Measurements from ENCODE around the gene FAM162A. TPM values are rescaled to one million over a fixed set of nuclear protein-coding genes. Genes with fewer than 3 reads are reported as not detected.

The FAM162A gene
- polyA plus RNA-seq, 3 donors from 2014 or later: 49.0 to 65.6 (median 63.9) TPM

GRCh38 chr3:122392868-122393844 is 9.2 kb downstream of the FAM162A start:
- no peak overlapping the region for H3K4me3 Mint-ChIP-seq
- H3K36me3 Mint-ChIP-seq: peaks cover 0 to 4% (median 0%) of the 10 kb centered on the region in 3 donors
- no peak overlapping the region for H3K27ac Mint-ChIP-seq
- H3K27me3 Mint-ChIP-seq (ENCODE audit: low read depth in 3 of 3): peaks cover 0 to 4% (median 0%) of the 10 kb centered on the region in 3 donors
- H3K4me1 Mint-ChIP-seq: no peaks in the 10 kb centered on the region
- H3K9me3 Mint-ChIP-seq: no peaks in the 10 kb centered on the region
- peak; percentile 23 to 46 (median 43) for DNase-seq

DNA sequence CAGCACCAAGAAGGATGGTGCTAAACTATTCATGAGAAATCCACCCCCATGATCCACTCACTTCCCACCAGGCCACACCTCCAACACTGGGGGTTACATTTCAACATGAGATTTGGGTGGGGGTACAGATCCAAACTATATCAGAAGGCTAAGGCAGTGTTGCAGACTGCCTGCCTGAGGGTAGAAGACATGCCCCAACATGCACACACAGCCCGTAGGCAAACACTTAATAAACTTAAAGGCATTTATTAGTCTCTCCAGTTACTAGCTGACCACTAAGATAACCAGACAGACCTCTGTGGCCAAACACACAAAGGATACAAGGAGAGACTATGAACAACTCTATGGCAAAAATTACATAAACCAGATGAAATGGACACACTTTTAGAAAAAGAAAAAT is 10.2 kb downstream of the FAM162A start:
- H3K27ac Mint-ChIP-seq: no peak overlapping the region
- H3K27me3 Mint-ChIP-seq (ENCODE audit: low read depth in 3 of 3): peaks cover 0 to 3% (median 0%) of the 10 kb centered on the region in 3 donors
- no peaks in the 10 kb centered on the region for H3K9me3 Mint-ChIP-seq
- H3K4me1 Mint-ChIP-seq: no peaks in the 10 kb centered on the region
- no peaks in the 10 kb centered on the region for H3K36me3 Mint-ChIP-seq
- H3K4me3 Mint-ChIP-seq: no peak overlapping the region
- no peak for DNase-seq

DNA sequence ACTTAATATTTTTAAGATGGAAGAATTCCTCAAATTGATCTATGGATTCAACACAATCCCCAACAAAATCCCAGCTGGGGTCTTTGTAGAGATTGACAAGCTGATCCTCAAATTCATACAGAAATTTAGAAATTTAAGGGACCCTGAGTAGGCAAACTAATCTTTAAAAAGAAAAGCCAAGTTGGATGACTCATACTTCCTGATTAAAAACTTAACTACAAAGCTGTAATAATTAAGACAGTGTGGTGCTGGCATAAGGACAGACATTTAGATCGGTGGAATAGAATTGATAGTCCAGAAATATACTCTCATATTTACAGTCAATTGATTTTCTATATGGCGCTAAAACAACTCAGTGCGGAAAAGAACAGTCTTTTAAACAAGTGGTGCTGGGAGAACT is 11.6 kb downstream of the FAM162A start:
- Mint-ChIP-seq H3K4me1 (no peaks in the 10 kb centered on the region), H3K9me3 (no peaks in the 10 kb centered on the region), H3K4me3 (no peak overlapping the region), H3K27me3 (ENCODE audit: low read depth in 3 of 3) (peaks cover 0 to 2% (median 0%) of the 10 kb centered on the region in 3 donors), H3K36me3 (no peaks in the 10 kb centered on the region), H3K27ac (no peak overlapping the region)
- no peak for DNase-seq

- Mint-ChIP-seq H3K4me3 (no peak overlapping the region), H3K36me3 (no peaks in the 10 kb centered on the region), H3K4me1 (no peaks in the 10 kb centered on the region), H3K27me3 (ENCODE audit: low read depth in 3 of 3) (peaks cover 0 to 2% (median 0%) of the 10 kb centered on the region in 3 donors), H3K27ac (no peak overlapping the region), H3K9me3 (no peaks in the 10 kb centered on the region)
- DNase-seq: no peak
These were observed 12.5 kb downstream of the FAM162A start for GRCh38 chr3:122396511-122396910.

- no peak overlapping the region for H3K27ac Mint-ChIP-seq
- H3K9me3 Mint-ChIP-seq: no peaks in the 10 kb centered on the region
- H3K27me3 Mint-ChIP-seq (ENCODE audit: low read depth in 3 of 3): peaks cover 0 to 1% (median 0%) of the 10 kb centered on the region in 3 donors
- H3K4me1 Mint-ChIP-seq: no peaks in the 10 kb centered on the region
- no peak for DNase-seq
- no peak overlapping the region for H3K4me3 Mint-ChIP-seq
- H3K36me3 Mint-ChIP-seq: no peaks in the 10 kb centered on the region
These were observed 13.2 kb downstream of the FAM162A start for GRCh38 chr3:122397201-122397600.

DNA sequence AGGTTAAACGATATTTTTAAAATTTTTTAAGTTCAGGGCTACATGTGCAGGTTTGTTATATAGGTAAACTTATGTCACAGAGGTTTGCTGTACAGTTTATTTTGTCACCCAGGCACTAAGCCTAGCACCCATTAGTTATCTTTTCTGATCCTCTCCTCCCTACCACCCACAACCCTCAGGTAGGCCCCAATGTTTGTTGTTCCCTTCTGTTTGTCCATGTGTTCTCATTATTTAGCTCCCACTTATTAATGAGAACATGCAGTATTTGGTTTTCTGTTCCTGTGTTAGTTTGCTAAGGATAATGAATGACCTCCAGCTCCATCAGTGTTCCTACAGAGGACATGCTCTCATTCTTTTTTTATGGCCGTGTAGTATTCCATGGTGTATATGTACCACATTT is 14.9 kb downstream of the FAM162A start:
- H3K4me1 Mint-ChIP-seq: no peaks in the 10 kb centered on the region
- no peak overlapping the region for H3K27ac Mint-ChIP-seq
- H3K27me3 Mint-ChIP-seq (ENCODE audit: low read depth in 3 of 3): peaks cover 0 to 1% (median 0%) of the 10 kb centered on the region in 3 donors

DNA sequence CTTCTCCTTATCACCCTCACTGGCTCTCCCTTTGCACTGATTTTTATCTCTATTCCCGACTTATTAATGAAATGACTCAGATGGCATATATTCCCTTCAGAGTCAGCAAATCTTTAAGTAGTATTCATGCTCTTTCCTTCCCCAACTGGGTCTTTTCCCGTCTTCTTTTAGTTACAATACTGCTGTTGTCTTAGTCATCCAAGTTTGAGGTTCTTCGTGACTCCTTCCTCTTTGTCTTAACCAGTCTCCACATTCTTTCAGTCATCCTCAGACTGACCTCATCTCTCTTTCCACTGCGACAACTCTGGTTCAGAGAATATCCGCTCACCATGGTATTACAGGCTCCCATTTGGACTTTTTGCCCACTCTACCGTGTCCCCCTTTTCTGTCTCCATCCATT is 19.5 kb downstream of the FAM162A start:
- Mint-ChIP-seq H3K9me3 (no peaks in the 10 kb centered on the region), H3K4me1 (no peaks in the 10 kb centered on the region), H3K4me3 (no peak overlapping the region), H3K27ac (no peak overlapping the region), H3K27me3 (ENCODE audit: low read depth in 3 of 3) (no peaks in the 10 kb centered on the region), H3K36me3 (peaks cover 4 to 9% (median 9%) of the 10 kb centered on the region in 3 donors)
- DNase-seq: no peak

More for the DNA sequence above, 14.9 kb downstream of the FAM162A start:
- Mint-ChIP-seq H3K4me3 (no peak overlapping the region), H3K9me3 (no peaks in the 10 kb centered on the region), H3K36me3 (peaks cover 0 to 9% (median 9%) of the 10 kb centered on the region in 3 donors)
- DNase-seq: no peak

- H3K36me3 Mint-ChIP-seq: peaks cover 4 to 14% (median 9%) of the 10 kb centered on the region in 3 donors
- H3K4me1 Mint-ChIP-seq: no peaks in the 10 kb centered on the region
- H3K4me3 Mint-ChIP-seq: no peak overlapping the region
- no peaks in the 10 kb centered on the region for H3K9me3 Mint-ChIP-seq
- no peak overlapping the region for H3K27ac Mint-ChIP-seq
- no peaks in the 10 kb centered on the region for H3K27me3 Mint-ChIP-seq (ENCODE audit: low read depth in 3 of 3)
- DNase-seq: no peak
These were observed 21.0 kb downstream of the FAM162A start for GRCh38 chr3:122405015-122405414.

DNA sequence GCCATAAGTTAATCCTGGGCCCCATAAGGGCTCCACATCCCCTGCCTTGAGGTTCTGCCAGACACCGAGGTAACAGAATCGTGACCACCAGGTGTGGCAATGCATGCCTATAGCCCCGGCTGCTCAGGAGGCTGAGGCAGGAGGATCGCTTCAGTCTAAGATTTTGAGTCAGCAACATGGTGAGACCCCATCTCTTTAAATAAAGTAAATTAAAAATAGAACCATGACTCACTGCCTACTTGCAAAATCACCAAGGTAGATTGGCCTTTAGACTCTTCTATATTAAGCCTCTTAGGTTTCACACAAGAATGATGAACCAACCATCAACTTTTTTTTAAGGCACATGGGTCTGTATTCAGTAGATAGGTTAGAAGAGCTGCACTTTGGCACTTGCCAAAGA is 22.2 kb downstream of the FAM162A start:
- Mint-ChIP-seq H3K36me3 (peaks cover 4 to 14% (median 12%) of the 10 kb centered on the region in 3 donors), H3K27me3 (ENCODE audit: low read depth in 3 of 3) (no peaks in the 10 kb centered on the region), H3K27ac (peak overlapping the region in 1 of 6 donors; percentile 45), H3K9me3 (no peaks in the 10 kb centered on the region), H3K4me3 (no peak overlapping the region), H3K4me1 (no peaks in the 10 kb centered on the region)
- DNase-seq: no peak

GRCh38 chr3:122407946-122408345 is 24.0 kb downstream of the FAM162A start:
- no peak for DNase-seq
- no peaks in the 10 kb centered on the region for H3K9me3 Mint-ChIP-seq
- peaks cover 4 to 13% (median 11%) of the 10 kb centered on the region in 3 donors for H3K36me3 Mint-ChIP-seq
- H3K27ac Mint-ChIP-seq: no peak overlapping the region
- H3K4me3 Mint-ChIP-seq: no peak overlapping the region
- no peaks in the 10 kb centered on the region for H3K27me3 Mint-ChIP-seq (ENCODE audit: low read depth in 3 of 3)
- peaks cover 4 to 11% of the 10 kb centered on the region in 2 donors for H3K4me1 Mint-ChIP-seq

- Mint-ChIP-seq H3K4me3 (no peak overlapping the region), H3K27me3 (ENCODE audit: low read depth in 3 of 3) (no peaks in the 10 kb centered on the region), H3K4me1 (peaks cover 11 to 22% of the 10 kb centered on the region in 2 donors), H3K36me3 (peaks cover 3 to 5% (median 4%) of the 10 kb centered on the region in 3 donors), H3K9me3 (no peaks in the 10 kb centered on the region), H3K27ac (peak overlapping the region in 2 of 6 donors; percentile 32 to 55)
- no peak for DNase-seq
These were observed 25.5 kb downstream of the FAM162A start for GRCh38 chr3:122409446-122409845.

- Mint-ChIP-seq H3K27me3 (ENCODE audit: low read depth in 3 of 3) (peaks cover 0 to under 1% (median under 1%) of the 10 kb centered on the region in 3 donors), H3K4me1 (peaks cover 18 to 29% of the 10 kb centered on the region in 2 donors), H3K4me3 (no peak overlapping the region), H3K36me3 (peaks cover 3 to 5% (median 4%) of the 10 kb centered on the region in 3 donors), H3K27ac (peak overlapping the region in 1 of 6 donors; percentile 55), H3K9me3 (no peaks in the 10 kb centered on the region)
- DNase-seq: no peak
These were observed 26.1 kb downstream of the FAM162A start for GRCh38 chr3:122410111-122410510.

- Mint-ChIP-seq H3K9me3 (no peaks in the 10 kb centered on the region), H3K4me3 (no peak overlapping the region), H3K36me3 (peaks cover 3 to 5% (median 4%) of the 10 kb centered on the region in 3 donors), H3K27me3 (ENCODE audit: low read depth in 3 of 3) (peaks cover 0 to 3% (median 3%) of the 10 kb centered on the region in 3 donors), H3K4me1 (peaks cover 23 to 34% of the 10 kb centered on the region in 2 donors), H3K27ac (peak overlapping the region in 2 of 6 donors; percentile 34 to 38)
- no peak for DNase-seq
These were observed 26.7 kb downstream of the FAM162A start for GRCh38 chr3:122410639-122411038.

DNA sequence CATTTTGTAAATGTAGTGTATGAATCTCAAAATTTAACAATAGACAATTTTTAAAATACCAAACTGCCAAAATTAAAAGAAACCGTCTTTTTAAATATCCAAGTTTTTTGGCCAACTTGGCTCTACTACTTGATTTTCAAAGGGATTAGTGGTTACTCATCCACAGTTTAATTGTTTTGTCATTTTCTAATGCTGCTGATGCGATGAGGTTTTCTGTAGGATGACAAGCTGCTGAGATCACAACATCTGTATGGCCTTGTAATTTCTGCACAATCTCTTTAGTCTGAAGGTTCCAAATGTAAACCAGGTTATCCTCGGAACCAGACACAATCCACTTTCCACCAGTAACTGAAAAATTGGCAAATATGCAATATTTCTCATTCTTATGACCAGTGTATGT is 30.4 kb downstream of the FAM162A start:
- Mint-ChIP-seq H3K4me3 (peak overlapping the region; percentile 94 to 100 (median 97)), H3K27ac (peak overlapping the region; percentile 97 to 100 (median 100)), H3K36me3 (peaks cover 0 to 3% (median 0%) of the 10 kb centered on the region in 3 donors), H3K4me1 (peaks cover 42 to 59% of the 10 kb centered on the region in 2 donors), H3K27me3 (ENCODE audit: low read depth in 3 of 3) (peaks cover 4 to 13% (median 12%) of the 10 kb centered on the region in 3 donors), H3K9me3 (no peaks in the 10 kb centered on the region)
- no peak for DNase-seq
